HG03378 (cell line): ENCODE data around the gene CD46.

ENCODE experiments used
- ATAC-seq: cut with Tn5 transposase; IDR thresholded peaks from one replicate; pipeline ENCODE4 v1.9.1; 2021; ENCODE audit warnings: mild to moderate bottlenecking, moderate library complexity; ENCODE audit not compliant: unreplicated experiment

The CD46 gene

DNA sequence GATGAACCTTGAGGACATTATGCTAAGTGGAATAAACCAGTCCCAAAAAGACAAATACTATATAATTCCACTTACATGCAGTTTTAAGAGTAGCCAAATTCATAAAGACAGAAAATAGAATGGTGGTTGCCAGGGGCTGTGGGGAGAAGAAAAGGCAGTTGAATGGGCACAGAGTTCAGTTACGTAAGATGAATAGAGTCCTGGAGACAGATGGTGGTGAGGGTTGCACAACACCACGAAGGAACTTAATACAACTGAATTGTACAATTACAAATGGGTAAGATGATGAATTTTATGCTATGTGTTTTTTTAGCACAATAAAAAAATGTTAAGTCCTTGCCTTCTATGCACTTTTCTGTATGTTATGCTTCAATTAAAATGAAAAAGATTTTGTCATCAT lies 92.5 kb downstream of the CD46 start:
- ATAC-seq = no peak
